ENCODE measurements around the gene AGAP5. TPM values are rescaled to one million over a fixed set of nuclear protein-coding genes. Genes with fewer than 3 reads are reported as not detected.

Gene AGAP5
- total and polyA plus RNA-seq, 9 of the 15 experiments (the other 6 are each of a cell fraction or from before 2014, with no cell fraction given), result 0.32 to 7.5 (median 5.3) TPM

- peak; percentile 80; the same call in 1 of the 2 replicates for TF ChIP-seq ZBTB9 (CRISPR knock-in tag; IDR thresholded peaks at IDR 0.05)
- no peak for TF ChIP-seq DACH1 (IDR thresholded peaks at IDR 0.05; ENCODE audit: partially characterized antibody)
- no peak for TF ChIP-seq FOXK2 (conservative IDR thresholded peaks at IDR 0.05 in 1 of 2, IDR thresholded peaks at IDR 0.05 in 1 of 2; ENCODE audit: low read depth in 2 of 2)
- TF ChIP-seq ERF (CRISPR knock-in tag; IDR thresholded peaks at IDR 0.05), result 0 out of 2 replicates have a peak, but pooled peaks have one; percentile 66
These were observed 48.7 kb downstream of the AGAP5 start (continued) for GRCh38 chr10:73648975-73649829.

- ChIA-PET CTCF (ENCODE audit: low intra/inter-chr PET ratio) (interaction anchor here (0.7 kb wide), 1 partner anchor 53 kb away, joined by 3 read pairs; no protein-coding TSS in a partner anchor), POLR2A (interaction anchor here (0.6 to 1.6 kb wide), 12 partner anchors 10 to 395 kb away, joined by 3 to 6 read pairs (median 3); partner anchors contain the start of gene MRPS16)
- no peak overlapping the region for H3K27ac ChIP-seq (ENCODE audit: extremely low read depth, low read depth, low read length)
- WGBS (ENCODE audit: insufficient coverage, low coverage, missing lambda C conversion rate), result 76% methylated on average over 29 of the region's 35 CpGs
- H3K9ac ChIP-seq (ENCODE audit: insufficient read depth in 1 of 2, low read depth in 2 of 2, low read length in 2 of 2), result peak overlapping the region in 1 of 2 experiments; percentile 77; a peak in 2 of 4 replicates
- H4K20me1 ChIP-seq (replicated peaks; ENCODE audit: control insufficient read depth, insufficient read depth, low read length), result no peaks in the 10 kb centered on the region; the same call in 1 of the 2 replicates
- intact Hi-C loops (cut with micrococcal nuclease), result loop anchor here (10.0 kb wide), 1 partner anchor 243 kb away; no protein-coding TSS in a partner anchor
- BruUV-seq (replicated peaks), result no TSS peak
- no peak for TF ChIP-seq DACH1 (IDR thresholded peaks at IDR 0.05; ENCODE audit: partially characterized antibody)
- TF ChIP-seq CCNT2 (IDR thresholded peaks at IDR 0.05; ENCODE audit: borderline replicate concordance, extremely low read depth, insufficient read length, low read depth, low read length), result no peak
- TF ChIP-seq THAP12 (CRISPR knock-in tag; IDR thresholded peaks at IDR 0.05), result 0 out of 2 replicates have a peak, but pooled peaks have one; percentile 27
- peak; percentile 74 for TF ChIP-seq ZNF263 (CRISPR knock-in tag; IDR thresholded peaks at IDR 0.05; ENCODE audit: borderline replicate concordance)
- no peak for TF ChIP-seq ZNF398 (CRISPR knock-in tag; IDR thresholded peaks at IDR 0.05)
- no peaks in the 10 kb centered on the region for H3K79me2 ChIP-seq (ENCODE audit: control insufficient read depth, insufficient read depth, low read length)
- H3K4me3 ChIP-seq, result no peak overlapping the region
- DNase-seq (ENCODE audit: extremely low read depth in 1 of 4, low spot score in 3 of 4) (no peak), ATAC-seq (no peak), FAIRE-seq (no peak)
- no peaks in the 10 kb centered on the region for H3K27me3 ChIP-seq (ENCODE audit: control insufficient read depth in 2 of 2, insufficient read depth in 2 of 2, low read length in 2 of 2)
- H3K9me3 ChIP-seq (replicated peaks; ENCODE audit: control insufficient read depth, insufficient read depth, low read depth, low read length), result no peaks in the 10 kb centered on the region
- no peaks in the 10 kb centered on the region for H3K9me1 ChIP-seq (ENCODE audit: control insufficient read depth, insufficient read depth, low read length)
- peak overlapping the region; percentile 23; the same call in 1 of the 2 replicates for H2AFZ ChIP-seq (ENCODE audit: low read depth, low read length)
- H3K4me1 ChIP-seq (replicated peaks in 1 of 2; ENCODE audit: control insufficient read depth in 2 of 2, insufficient read depth in 2 of 2, low read length in 2 of 2), result peaks cover 35 to 38% of the 10 kb centered on the region in 2 experiments
- no peaks in the 10 kb centered on the region for H3K36me3 ChIP-seq (ENCODE audit: control insufficient read depth, insufficient read depth, low read length)
- H3K4me2 ChIP-seq (ENCODE audit: insufficient read depth, low read length), result no peak overlapping the region; the same call in 1 of the 2 replicates
- in situ Hi-C loops (cut with MboI), result no loop called here
These were observed 49.8 kb downstream of the AGAP5 start for GRCh38 chr10:73647875-73648651.
